GM15510 (cell line): ENCODE results near the gene GJB2.

Experiments used
- POLR2A ChIP-seq: IDR thresholded peaks from 3 replicates; pipeline ENCODE4 v1.6.1; 2011; ENCODE audit warnings: borderline replicate concordance; ENCODE audit not compliant: insufficient read length; ENCODE audit errors: extremely low read depth

Gene GJB2

GRCh38 chr13:20185366-20186056 lies 7.2 kb downstream of the GJB2 start:
- TF ChIP-seq POLR2A, result no peak

- TF ChIP-seq POLR2A, result no peak
Measured at GRCh38 chr13:20182231-20182846, 10.4 kb downstream of the GJB2 start.

- no peak for TF ChIP-seq POLR2A
Measured at GRCh38 chr13:20181188-20181587, 11.6 kb downstream of the GJB2 start.

DNA sequence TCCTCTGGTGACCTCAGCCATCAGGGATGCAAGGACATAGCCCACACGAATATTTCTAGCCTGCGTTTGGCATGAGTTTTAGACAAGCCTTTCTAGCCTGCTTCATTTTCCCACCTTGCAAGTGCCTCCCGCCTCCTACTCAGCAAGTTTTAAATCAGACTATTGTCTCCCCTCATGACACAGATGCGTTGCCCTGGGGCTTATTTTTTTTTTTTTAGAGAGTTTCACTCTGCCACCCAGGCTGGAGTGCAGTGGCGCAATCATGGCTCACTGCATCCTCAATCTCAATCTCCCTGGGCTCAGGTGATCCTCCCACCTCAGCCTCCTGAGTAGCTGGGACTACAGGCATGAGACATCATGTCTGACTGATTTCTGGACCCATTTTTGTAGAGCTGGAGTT lies 14.6 kb downstream of the GJB2 start:
- no peak for TF ChIP-seq POLR2A

GRCh38 chr13:20177049-20177831 lies 15.5 kb downstream of the GJB2 start:
- no peak for TF ChIP-seq POLR2A

DNA sequence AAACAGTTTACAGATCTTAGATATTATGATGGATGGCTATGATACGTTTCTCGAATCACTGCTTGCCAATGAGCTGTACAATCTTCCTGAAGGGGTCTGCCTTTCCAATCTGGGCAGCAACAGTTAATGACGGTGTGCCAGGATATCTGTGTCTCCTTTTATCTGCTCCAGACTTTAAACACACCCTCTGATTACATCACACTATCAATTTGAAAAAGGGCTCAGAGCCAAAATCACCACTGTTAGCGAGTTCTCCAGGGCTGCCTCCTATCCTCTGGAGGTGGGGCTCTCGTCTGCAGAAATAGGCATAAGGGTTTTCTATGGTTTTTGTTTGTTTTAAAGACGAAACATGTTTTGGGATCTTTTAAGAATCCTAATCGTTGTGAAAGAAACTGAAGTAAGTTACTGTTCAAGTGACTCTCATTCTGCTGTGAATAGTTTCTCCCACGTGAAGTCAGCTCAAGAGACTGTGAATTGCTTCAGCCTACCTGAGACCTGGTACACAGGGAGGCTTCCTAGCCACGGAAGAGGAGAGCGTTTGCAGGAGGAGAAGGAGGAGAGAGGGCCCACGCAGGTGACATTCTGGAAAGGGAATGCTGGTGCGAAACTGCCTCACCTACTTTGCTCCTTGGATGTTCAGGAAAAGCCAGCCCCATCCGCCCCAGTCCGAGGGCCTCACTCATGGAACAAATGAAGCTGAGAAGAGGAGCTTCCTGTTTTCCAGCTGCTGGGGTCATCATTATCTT lies 16.7 kb downstream of the GJB2 start:
- no peak for TF ChIP-seq POLR2A

DNA sequence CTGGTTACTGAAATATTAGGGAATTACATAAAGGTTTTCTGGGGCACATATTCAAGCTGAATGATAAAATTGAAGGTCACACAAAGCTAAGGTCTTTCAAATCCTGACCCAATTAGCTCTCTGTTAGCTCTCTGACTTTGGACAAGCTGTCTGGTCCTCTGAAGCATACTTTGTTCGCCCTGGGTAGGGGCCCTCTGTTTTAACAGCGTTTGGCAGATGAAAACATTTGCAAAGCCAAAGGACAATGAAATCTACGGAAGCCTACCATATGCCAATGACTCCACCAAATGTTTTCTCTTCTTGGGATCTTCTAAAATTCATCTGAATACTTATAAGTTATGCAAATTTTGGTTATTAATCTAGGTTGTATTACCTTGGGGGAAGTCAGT lies 17.3 kb downstream of the GJB2 start:
- no peak for TF ChIP-seq POLR2A

GRCh38 chr13:20174656-20175405 lies 17.9 kb downstream of the GJB2 start:
- no peak for TF ChIP-seq POLR2A

GRCh38 chr13:20173116-20173746 lies 19.5 kb downstream of the GJB2 start:
- no peak for TF ChIP-seq POLR2A

DNA sequence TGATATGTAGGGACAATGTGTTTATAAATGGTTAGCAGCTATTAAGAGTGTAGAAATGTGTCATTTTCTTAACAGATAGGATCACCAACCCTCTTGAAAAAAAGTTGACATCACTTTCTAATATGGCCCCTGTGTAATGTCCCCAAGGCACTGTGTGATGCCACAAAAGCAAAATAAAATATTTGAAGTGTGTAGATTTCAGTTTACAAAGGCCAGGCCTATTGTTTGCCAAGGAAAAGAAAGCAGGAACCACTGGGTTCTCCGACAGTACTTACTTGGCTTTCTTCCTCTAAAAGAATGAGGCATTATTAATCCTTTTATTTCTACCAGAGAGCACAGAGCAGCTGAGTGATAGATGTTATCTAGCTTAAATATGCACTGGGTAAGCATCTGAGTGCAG lies 21.4 kb downstream of the GJB2 start:
- no peak for TF ChIP-seq POLR2A

DNA sequence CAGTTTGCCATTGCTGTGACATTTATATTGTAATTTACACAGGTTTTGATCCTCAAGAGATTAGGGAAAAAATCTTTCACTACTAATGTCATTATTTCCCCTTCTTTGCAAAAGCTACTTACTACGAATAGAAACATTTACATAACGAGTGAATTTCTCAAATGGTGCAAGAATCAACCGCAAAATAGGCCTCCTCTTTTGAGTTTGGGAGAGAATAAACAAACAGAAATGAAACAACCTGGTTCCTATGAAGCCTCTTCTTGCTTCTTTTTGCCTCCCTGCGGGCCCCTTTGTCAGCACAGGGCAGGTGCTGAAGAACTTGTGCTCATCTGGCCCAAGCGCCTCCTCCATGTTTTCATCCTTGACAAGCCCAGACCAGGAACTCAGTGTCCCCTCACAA lies 21.8 kb downstream of the GJB2 start:
- no peak for TF ChIP-seq POLR2A

DNA sequence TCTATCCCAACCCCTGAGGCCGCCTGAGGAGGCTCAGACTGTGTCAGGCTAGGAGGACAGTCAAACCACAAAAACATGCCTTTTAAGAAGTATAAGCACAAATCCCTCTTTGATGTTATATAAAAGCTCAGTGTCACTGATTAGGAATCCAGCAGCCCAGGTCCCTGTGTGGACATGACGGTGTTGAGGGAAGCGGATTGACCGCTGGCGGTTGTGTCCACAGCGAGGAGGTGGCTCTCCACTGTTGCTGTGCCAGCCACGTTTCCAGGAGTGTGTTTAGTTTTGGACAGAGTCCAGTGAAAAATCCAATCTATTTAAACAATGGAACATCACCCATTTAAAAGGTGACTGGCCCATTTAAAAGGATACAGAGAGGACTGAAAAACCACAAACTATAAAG lies 24.3 kb downstream of the GJB2 start:
- no peak for TF ChIP-seq POLR2A

- TF ChIP-seq POLR2A, result no peak
Measured at GRCh38 chr13:20165417-20166257, 27.1 kb downstream of the GJB2 start.

DNA sequence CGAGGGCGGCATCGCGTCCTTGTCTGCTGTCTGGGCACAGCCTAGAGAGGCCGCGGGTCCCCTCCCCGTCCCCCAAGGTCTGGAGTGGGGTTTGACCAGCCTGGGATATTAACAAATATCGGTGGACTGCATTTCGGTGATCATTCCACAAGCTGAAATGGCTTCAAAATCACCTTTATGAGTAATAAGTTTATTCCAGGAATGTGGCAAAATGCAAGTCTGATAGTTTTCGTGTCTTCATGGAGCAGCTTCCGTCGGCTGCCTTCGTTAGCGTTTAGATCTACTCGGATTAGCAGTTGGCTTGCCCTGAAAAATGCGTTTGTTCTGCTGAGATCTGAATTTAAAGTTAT lies 30.8 kb downstream of the GJB2 start:
- no peak for TF ChIP-seq POLR2A
